IPS-15b (cell line): ENCODE measurements around the gene SMAD6.

ENCODE experiments used
- H3K27me3 ChIP-seq: one replicate; pipeline ENCODE4 v1.6.1; 2013; ENCODE audit warnings: low read length; ENCODE audit not compliant: control insufficient read depth, insufficient read depth
- H3K36me3 ChIP-seq: one replicate; pipeline ENCODE4 v1.6.1; 2013; ENCODE audit warnings: low read length; ENCODE audit not compliant: control insufficient read depth, insufficient read depth
- H3K4me1 ChIP-seq: one replicate; pipeline ENCODE4 v1.6.1; 2013; ENCODE audit warnings: mild to moderate bottlenecking, low read length; ENCODE audit not compliant: control insufficient read depth, insufficient read depth
- H3K4me3 ChIP-seq: one replicate; pipeline ENCODE4 v1.5.1; 2013; ENCODE audit warnings: low read depth, low read length
- H3K9ac ChIP-seq: one replicate; pipeline ENCODE4 v1.6.1; 2013; ENCODE audit warnings: low read depth, mild to moderate bottlenecking, low read length
- H3K9me3 ChIP-seq: one replicate; pipeline ENCODE4 v1.6.1; 2013; ENCODE audit warnings: mild to moderate bottlenecking, low read length; ENCODE audit not compliant: control insufficient read depth, insufficient read depth

SMAD6 gene

GRCh38 chr15:66778716-66779115 lies 76.7 kb downstream of the SMAD6 start:
- H3K4me1 ChIP-seq = peaks cover 5% of the 10 kb centered on the region
- H3K9me3 ChIP-seq = no peaks in the 10 kb centered on the region

GRCh38 chr15:66779331-66780009 lies 77.4 kb downstream of the SMAD6 start:
- no peaks in the 10 kb centered on the region for H3K36me3 ChIP-seq
- no peaks in the 10 kb centered on the region for H3K9me3 ChIP-seq
- no peaks in the 10 kb centered on the region for H3K4me1 ChIP-seq
- no peaks in the 10 kb centered on the region for H3K27me3 ChIP-seq
- no peak overlapping the region for H3K9ac ChIP-seq
- no peak overlapping the region for H3K4me3 ChIP-seq

More at GRCh38 chr15:66778716-66779115, 76.7 kb downstream of the SMAD6 start:
- Histone ChIP-seq H3K27me3 (no peaks in the 10 kb centered on the region), H3K9ac (no peak overlapping the region), H3K4me3 (no peak overlapping the region), H3K36me3 (no peaks in the 10 kb centered on the region)

DNA sequence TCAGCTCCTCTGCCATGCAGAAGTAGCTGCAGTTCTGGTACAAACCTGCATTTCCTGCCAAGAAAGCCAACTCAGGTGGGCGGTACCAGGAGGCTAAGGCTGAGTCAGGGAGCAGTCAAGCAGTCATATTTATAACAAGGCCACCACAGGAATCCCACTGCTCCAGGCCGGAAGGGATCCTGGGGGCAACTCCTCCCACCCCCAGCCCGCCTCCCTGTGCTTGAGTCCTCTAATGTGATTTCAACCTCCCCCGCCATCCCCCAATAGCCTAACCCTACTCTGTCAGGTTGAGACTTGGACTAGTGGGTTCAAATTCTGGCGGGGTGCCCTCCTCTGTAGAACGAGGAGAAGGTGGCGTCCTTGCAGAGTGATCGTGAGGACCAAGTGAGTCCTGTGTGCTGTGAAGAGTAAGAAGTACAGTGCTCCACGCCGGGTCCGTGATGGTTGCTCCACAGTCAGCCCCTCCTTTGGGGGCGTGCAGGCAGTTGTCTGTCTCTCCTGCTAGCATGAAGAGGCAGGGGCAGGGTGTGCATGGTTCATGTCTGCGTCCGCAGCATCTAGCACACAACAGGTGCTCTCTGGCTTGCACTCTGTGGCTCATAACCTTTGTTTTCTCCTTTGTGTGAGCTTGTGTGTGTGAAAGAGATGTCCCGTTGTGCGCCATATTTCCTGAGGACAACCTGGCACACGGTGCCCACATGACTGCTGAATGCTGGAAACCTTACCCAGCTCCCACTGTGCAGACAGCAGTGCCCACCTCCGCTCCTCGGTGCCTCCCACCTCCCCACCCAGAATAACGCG lies 78.3 kb downstream of the SMAD6 start:
- H3K4me1 ChIP-seq = no peaks in the 10 kb centered on the region
- H3K9ac ChIP-seq = no peak overlapping the region
- no peak overlapping the region for H3K4me3 ChIP-seq

DNA sequence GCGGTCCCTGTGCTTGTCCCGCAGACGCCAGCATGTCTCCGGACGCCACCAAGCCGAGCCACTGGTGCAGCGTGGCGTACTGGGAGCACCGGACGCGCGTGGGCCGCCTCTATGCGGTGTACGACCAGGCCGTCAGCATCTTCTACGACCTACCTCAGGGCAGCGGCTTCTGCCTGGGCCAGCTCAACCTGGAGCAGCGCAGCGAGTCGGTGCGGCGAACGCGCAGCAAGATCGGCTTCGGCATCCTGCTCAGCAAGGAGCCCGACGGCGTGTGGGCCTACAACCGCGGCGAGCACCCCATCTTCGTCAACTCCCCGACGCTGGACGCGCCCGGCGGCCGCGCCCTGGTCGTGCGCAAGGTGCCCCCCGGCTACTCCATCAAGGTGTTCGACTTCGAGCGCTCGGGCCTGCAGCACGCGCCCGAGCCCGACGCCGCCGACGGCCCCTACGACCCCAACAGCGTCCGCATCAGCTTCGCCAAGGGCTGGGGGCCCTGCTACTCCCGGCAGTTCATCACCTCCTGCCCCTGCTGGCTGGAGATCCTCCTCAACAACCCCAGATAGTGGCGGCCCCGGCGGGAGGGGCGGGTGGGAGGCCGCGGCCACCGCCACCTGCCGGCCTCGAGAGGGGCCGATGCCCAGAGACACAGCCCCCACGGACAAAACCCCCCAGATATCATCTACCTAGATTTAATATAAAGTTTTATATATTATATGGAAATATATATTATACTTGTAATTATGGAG lies 79.1 kb downstream of the SMAD6 start:
- no peaks in the 10 kb centered on the region for H3K4me1 ChIP-seq
- no peaks in the 10 kb centered on the region for H3K36me3 ChIP-seq
- no peak overlapping the region for H3K4me3 ChIP-seq
- no peaks in the 10 kb centered on the region for H3K27me3 ChIP-seq
- no peak overlapping the region for H3K9ac ChIP-seq
- no peaks in the 10 kb centered on the region for H3K9me3 ChIP-seq

More for the DNA sequence above, 78.3 kb downstream of the SMAD6 start:
- Histone ChIP-seq H3K9me3 (no peaks in the 10 kb centered on the region), H3K36me3 (no peaks in the 10 kb centered on the region), H3K27me3 (no peaks in the 10 kb centered on the region)

- H3K36me3 ChIP-seq = no peaks in the 10 kb centered on the region
- no peaks in the 10 kb centered on the region for H3K9me3 ChIP-seq
- H3K4me3 ChIP-seq = no peak overlapping the region
- H3K27me3 ChIP-seq = no peaks in the 10 kb centered on the region
- no peaks in the 10 kb centered on the region for H3K4me1 ChIP-seq
- no peak overlapping the region for H3K9ac ChIP-seq
Measured at GRCh38 chr15:66782785-66783184, 80.7 kb downstream of the SMAD6 start.

DNA sequence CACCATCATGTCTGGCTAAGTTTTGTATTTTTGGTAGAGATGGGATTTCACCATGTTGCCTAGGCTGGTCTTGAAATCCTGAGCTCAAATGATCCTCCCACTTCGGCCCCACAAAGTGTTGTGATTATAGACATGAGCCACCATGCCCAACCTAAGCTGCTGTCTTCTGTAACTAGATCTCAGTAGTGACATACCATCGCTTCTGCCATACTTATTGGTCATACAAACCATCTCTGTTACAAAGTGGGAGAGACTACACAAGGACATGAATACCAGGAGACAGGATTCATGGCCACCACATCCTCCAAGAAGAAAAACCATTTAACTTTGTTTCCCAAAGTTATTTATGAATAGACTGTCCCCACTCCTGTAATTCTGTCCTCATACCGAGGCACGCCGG lies 81.3 kb downstream of the SMAD6 start:
- Histone ChIP-seq H3K9me3 (no peaks in the 10 kb centered on the region), H3K4me3 (no peak overlapping the region), H3K4me1 (no peaks in the 10 kb centered on the region), H3K27me3 (no peaks in the 10 kb centered on the region), H3K9ac (no peak overlapping the region), H3K36me3 (no peaks in the 10 kb centered on the region)

GRCh38 chr15:66783725-66784124 lies 81.7 kb downstream of the SMAD6 start:
- Histone ChIP-seq H3K4me3 (no peak overlapping the region), H3K9ac (no peak overlapping the region), H3K27me3 (no peaks in the 10 kb centered on the region)

DNA sequence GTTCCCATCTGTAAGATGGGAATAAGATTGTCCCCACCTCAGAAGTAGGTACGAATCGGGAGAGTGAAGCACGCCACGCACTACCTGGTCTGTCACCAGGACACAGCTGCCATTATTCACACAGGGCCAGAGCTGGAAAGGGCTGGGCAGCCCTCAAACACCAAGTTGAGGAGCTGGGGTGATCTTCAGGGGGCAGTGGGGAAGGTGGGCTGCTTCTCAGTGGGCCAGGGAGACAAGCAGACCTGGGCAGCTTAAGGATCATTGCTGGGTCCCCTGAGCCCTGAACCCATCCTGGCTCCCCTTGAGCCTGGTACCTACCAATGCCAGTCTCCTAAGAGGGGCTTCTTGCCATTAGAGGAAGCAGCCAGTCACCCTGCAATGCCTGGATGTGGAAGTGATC lies 82.1 kb downstream of the SMAD6 start:
- no peak overlapping the region for H3K9ac ChIP-seq
- H3K4me3 ChIP-seq = no peak overlapping the region
- no peaks in the 10 kb centered on the region for H3K9me3 ChIP-seq
- H3K27me3 ChIP-seq = no peaks in the 10 kb centered on the region
- H3K4me1 ChIP-seq = no peaks in the 10 kb centered on the region
- H3K36me3 ChIP-seq = no peaks in the 10 kb centered on the region

More at GRCh38 chr15:66783725-66784124, 81.7 kb downstream of the SMAD6 start:
- Histone ChIP-seq H3K36me3 (no peaks in the 10 kb centered on the region), H3K4me1 (no peaks in the 10 kb centered on the region), H3K9me3 (no peaks in the 10 kb centered on the region)

GRCh38 chr15:66785637-66786036 lies 83.6 kb downstream of the SMAD6 start:
- no peak overlapping the region for H3K4me3 ChIP-seq
- H3K4me1 ChIP-seq = no peaks in the 10 kb centered on the region
- no peaks in the 10 kb centered on the region for H3K36me3 ChIP-seq

DNA sequence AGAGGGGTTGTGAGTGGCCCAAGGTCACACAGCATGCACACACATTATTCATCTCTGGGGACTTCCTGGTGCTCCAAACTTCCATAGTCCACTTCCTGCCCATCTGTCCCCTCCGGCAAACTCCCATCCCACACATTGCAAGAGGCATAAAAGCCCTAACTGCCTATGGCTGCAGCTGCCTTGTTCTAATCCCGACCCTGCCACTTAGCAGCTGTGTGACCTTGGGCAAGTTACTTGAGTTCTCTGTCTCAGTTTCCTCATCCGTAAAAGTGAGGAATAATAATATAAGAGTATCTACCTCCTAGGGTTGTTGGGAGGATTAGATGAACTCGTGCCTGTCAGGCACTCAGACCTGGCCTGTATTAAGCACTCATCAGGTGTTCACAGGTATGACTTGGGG lies 84.2 kb downstream of the SMAD6 start:
- Histone ChIP-seq H3K9me3 (no peaks in the 10 kb centered on the region), H3K4me3 (no peak overlapping the region), H3K27me3 (no peaks in the 10 kb centered on the region), H3K36me3 (no peaks in the 10 kb centered on the region), H3K4me1 (no peaks in the 10 kb centered on the region), H3K9ac (no peak overlapping the region)

More at GRCh38 chr15:66785637-66786036, 83.6 kb downstream of the SMAD6 start:
- Histone ChIP-seq H3K9me3 (no peaks in the 10 kb centered on the region), H3K9ac (no peak overlapping the region), H3K27me3 (no peaks in the 10 kb centered on the region)

DNA sequence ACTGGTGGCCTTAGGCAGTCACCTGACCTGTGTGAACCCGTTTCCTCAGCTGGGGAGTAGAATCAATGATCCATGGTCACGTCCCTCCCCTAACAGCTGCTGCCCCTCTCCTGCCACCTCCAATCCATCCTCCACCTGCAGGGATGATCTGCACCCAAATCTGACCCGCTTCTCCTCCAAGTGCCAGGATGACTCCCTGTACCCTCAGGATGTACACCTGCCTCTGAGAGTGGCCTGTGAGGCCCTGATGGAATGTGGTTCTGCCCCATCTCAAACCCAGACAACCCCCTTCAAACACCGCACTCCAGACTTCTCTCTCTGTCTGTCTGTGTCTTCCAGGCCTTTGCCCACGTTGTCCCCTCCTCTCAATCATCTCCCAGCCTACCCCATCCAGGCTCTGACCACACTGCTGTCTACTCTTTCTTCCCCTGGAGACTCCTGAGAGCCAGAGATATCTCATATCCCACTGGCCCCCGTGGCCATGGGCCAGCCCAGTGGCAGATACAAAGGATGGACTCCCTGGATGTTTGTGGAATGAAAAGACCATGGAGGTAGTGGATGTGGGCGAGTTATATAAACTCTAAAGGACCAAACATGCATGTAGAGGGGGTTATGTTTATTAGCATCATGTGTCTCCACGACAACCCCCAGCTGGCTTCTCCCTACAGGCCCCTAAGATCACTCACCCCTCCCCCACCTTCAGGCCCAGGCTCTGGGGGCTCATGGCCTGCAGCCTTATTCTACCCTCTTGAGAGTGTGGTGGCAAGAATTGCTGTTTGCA lies 84.9 kb downstream of the SMAD6 start:
- no peak overlapping the region for H3K4me3 ChIP-seq
- no peaks in the 10 kb centered on the region for H3K9me3 ChIP-seq
- no peaks in the 10 kb centered on the region for H3K4me1 ChIP-seq
- H3K9ac ChIP-seq = no peak overlapping the region
- no peaks in the 10 kb centered on the region for H3K27me3 ChIP-seq
- H3K36me3 ChIP-seq = no peaks in the 10 kb centered on the region
